ENCODE results near the gene ZNF83. TPM values are rescaled to one million over a fixed set of nuclear protein-coding genes. Genes with fewer than 3 reads are reported as not detected.

The ZNF83 gene
- total RNA-seq = 41.7 and 42.2 TPM in 2 replicates

DNA sequence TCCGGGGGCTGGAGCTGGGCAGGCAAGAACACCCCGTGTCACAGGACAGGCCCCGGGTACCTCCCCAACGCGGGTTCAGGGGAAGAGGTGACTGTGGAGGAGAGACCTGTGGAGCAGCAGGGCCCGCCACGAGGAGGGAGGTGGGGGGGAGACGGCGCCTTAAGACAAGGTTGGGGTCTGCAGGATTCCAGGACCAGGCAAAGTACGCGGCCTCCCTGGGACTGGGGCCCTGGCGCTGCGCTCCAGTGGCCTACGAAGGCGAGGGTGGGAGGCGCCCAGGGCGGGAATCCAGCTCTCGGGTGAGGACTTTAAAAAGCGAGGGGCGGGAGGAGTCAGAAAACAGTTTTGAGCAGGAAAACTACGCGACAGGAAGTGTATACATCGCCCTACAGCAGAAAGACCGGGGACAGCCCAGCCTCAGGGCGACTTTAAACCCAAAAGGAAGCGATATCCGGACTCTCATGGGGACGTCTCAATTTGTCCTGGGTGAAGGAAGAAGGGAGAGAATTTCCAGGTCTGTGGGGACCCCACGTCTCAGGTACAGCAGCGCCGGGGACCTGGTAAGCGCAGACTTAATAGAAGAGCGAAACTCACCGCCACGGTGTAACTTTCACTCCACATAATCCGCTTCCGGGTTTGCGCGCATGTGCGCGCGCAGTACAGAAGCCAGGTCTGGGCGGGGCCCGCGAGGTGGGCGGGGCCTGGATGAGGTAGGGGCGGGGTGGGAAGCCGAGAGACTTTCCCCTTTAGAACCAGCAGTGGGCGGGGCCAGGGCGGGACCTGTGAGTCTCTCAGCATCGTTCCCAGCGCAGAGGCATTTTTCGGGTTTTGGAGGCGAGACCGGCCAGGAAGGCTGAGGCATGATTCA, at the start of gene ZNF83:
Gene ZNF83 (minus strand): TSS at position 638 of the 868 bp plus-strand sequence.

DNA sequence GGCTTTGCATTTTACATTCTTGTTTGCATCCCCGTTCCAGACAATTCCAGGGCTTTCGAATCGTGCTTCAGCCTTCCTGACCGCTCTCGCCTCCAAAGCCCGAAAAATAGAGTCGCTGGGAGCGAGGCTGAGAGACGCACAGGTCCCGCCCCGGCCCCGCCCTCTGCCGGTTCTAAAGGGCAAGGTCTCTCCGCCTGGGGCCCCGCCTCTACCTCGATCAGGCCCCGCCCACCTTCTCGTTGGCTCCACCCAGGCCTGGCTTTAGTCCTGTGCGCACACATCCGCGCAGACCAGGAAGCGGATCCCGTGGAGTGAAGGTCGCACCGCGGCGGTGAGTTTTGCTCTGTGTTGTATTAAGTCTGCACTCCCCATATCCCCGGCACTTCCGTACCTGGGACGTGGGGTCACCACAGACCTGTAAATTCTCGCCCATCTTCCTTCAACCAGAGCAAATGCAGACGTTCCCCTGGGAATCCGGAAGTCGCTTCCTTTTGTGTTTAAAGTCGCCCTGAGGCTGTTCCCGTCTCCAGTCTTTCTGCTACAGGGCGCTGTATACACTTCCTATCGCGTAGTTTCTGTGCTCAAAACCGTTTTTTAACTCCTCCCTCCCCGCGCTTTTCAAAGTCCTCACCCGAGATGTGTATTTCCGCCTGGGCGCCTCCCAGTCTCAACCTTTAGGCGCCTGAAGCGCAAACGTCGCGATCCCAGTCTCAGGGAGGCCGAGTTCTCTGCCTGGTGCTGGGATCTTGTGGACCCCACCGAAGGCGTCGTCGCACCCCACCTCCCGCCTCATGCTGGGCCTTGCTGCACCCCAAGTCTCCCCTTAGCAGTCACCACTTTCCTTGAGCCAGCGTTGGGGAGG, 67.9 kb downstream of the ZNF83 start, which contains the start of gene ZNF701:
Gene ZNF701 (plus strand): TSS at position 288 of the 862 bp plus-strand sequence. CDS start 3,861 bp downstream, outside the sequence.

Other genes with a start within 250 kb of the ZNF83 start
- 23.9 and 29.4 TPM in 2 replicates for gene ZNF528, start 240.5 kb downstream of the ZNF83 start, total RNA-seq
- gene ZNF534, start 209.2 kb downstream of the ZNF83 start, total RNA-seq = not detected in 2 replicates
- gene ZNF578, start 184.8 kb downstream of the ZNF83 start, total RNA-seq = 3.1 and 3.4 TPM in 2 replicates
- 14.5 and 18.9 TPM in 2 replicates for gene ZNF808, start 110.7 kb downstream of the ZNF83 start, total RNA-seq
- gene ZNF701, start 68.1 kb downstream of the ZNF83 start, total RNA-seq = 10.4 and 12.0 TPM in 2 replicates
- gene ZNF611, start 96.7 kb upstream of the ZNF83 start, total RNA-seq = 8.8 and 9.1 TPM in 2 replicates
- gene ZNF600, start 148.4 kb upstream of the ZNF83 start, total RNA-seq = 2.4 and 3.0 TPM in 2 replicates
- gene ZNF28, start 183.3 kb upstream of the ZNF83 start, total RNA-seq = 12.4 and 13.2 TPM in 2 replicates
- 29.7 and 30.0 TPM in 2 replicates for gene ZNF468, start 219.3 kb upstream of the ZNF83 start, total RNA-seq

Measured in smooth muscle cell of bladder (primary cell).